GM13976 (cell line): ENCODE results near the gene HTR1D.

Experiments
- DNase-seq: peaks from one replicate; pipeline ENCODE4 v3.0.0; 2012; ENCODE audit warnings: low spot score
- in situ Hi-C: fragments of 300-500 bp; cut with MboI; formaldehyde crosslinking; loops from one replicate; pipeline ENCODE4 v1.12.0; 2022; ENCODE audit warnings: low sequenced_read_pairs, mixed read lengths, inconsistent platforms; ENCODE audit not compliant: unreplicated experiment
- TF ChIP-seq, protein P1 (sequence below): IDR thresholded peaks from 2 replicates; pipeline ENCODE4 v1.5.1; 2012; ENCODE audit warnings: borderline replicate concordance, mild to moderate bottlenecking; ENCODE audit not compliant: insufficient read depth; ENCODE audit errors: extremely low read depth, missing control alignments, control extremely low read depth

Gene HTR1D

DNA sequence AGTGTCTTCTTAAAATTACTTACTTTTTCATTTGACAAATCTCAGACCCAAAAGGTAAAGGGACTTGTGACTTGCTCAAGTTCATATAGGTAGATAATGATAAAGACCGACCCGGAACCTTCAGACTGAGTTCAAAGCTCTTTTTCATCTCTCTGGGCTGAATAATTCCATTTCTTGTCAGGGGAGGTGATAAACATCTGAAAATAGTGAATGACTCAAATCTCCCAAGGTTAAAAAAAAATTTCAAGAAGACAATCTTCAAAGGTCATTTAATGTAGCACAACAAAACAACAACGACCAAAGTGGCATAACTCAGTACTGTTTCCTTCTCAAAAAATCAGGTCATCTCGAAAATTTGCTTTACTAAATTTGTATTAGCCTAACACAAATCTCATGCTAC lies 69.2 kb downstream of the HTR1D start:
- TF ChIP-seq, protein P1, sequence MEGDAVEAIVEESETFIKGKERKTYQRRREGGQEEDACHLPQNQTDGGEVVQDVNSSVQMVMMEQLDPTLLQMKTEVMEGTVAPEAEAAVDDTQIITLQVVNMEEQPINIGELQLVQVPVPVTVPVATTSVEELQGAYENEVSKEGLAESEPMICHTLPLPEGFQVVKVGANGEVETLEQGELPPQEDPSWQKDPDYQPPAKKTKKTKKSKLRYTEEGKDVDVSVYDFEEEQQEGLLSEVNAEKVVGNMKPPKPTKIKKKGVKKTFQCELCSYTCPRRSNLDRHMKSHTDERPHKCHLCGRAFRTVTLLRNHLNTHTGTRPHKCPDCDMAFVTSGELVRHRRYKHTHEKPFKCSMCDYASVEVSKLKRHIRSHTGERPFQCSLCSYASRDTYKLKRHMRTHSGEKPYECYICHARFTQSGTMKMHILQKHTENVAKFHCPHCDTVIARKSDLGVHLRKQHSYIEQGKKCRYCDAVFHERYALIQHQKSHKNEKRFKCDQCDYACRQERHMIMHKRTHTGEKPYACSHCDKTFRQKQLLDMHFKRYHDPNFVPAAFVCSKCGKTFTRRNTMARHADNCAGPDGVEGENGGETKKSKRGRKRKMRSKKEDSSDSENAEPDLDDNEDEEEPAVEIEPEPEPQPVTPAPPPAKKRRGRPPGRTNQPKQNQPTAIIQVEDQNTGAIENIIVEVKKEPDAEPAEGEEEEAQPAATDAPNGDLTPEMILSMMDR, result no peak
- in situ Hi-C loops, result no loop called here
- no peak for DNase-seq
